ENCODE measurements around the gene ARFGEF3. TPM values are rescaled to one million over a fixed set of nuclear protein-coding genes. Genes with fewer than 3 reads are reported as not detected.

Gene ARFGEF3
- total and polyA plus RNA-seq, 4 donors, result 4.7 to 28.1 (median 14.0) TPM

DNA sequence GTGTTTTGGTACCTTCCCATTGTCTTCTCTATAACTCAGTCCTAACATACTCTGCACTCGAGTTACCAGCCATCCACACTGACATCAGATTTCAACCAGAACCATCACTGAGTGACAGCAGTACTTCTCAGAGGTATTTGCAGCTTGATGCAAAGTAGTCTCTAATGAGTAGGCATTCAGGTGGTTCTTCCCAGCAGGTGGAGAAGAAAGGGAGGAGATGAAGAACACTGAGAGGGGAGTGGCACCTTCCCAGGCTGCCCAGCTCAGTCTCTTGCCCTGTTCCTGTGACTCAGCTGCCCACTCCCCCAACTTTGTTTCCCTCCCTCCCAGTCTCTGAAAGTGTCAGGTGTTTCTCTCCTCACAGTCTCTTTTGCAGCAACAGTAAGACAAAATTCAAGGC lies 177.3 kb downstream of the ARFGEF3 start:
- 84 to 89% methylated on average over 1 of the region's 1 CpG for WGBS, 2 donors
- no peak for DNase-seq
- no peak overlapping the region for H3K27ac ChIP-seq (ENCODE audit: low read depth in 1 of 2, low read length in 1 of 2)
- no peak overlapping the region for H3K9ac ChIP-seq (ENCODE audit: insufficient read depth in 1 of 2, low read length in 2 of 2)
- no peak overlapping the region for H3K4me3 ChIP-seq
- TF ChIP-seq, protein P1, sequence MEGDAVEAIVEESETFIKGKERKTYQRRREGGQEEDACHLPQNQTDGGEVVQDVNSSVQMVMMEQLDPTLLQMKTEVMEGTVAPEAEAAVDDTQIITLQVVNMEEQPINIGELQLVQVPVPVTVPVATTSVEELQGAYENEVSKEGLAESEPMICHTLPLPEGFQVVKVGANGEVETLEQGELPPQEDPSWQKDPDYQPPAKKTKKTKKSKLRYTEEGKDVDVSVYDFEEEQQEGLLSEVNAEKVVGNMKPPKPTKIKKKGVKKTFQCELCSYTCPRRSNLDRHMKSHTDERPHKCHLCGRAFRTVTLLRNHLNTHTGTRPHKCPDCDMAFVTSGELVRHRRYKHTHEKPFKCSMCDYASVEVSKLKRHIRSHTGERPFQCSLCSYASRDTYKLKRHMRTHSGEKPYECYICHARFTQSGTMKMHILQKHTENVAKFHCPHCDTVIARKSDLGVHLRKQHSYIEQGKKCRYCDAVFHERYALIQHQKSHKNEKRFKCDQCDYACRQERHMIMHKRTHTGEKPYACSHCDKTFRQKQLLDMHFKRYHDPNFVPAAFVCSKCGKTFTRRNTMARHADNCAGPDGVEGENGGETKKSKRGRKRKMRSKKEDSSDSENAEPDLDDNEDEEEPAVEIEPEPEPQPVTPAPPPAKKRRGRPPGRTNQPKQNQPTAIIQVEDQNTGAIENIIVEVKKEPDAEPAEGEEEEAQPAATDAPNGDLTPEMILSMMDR (IDR thresholded peaks at IDR 0.05; ENCODE audit: control extremely low read depth, extremely low read depth), result no peak
- H3K9me3 ChIP-seq (ENCODE audit: control insufficient read depth in 4 of 4, insufficient read depth in 3 of 4, low read length in 3 of 4), result no peaks in the 10 kb centered on the region
- peaks cover 0 to 9% (median 0%) of the 10 kb centered on the region in 4 donors for H3K36me3 ChIP-seq (ENCODE audit: control insufficient read depth in 4 of 4, insufficient read depth in 4 of 4, low read length in 4 of 4)
- no peak for ATAC-seq (ENCODE audit: insufficient read depth, low FRiP score)
- no peaks in the 10 kb centered on the region for H3K27me3 ChIP-seq (ENCODE audit: control insufficient read depth in 3 of 3, insufficient read depth in 3 of 3, low read length in 2 of 3)
- no peaks in the 10 kb centered on the region for H3K4me1 ChIP-seq (ENCODE audit: control insufficient read depth in 5 of 5, insufficient read depth in 5 of 5, low read length in 5 of 5)

DNA sequence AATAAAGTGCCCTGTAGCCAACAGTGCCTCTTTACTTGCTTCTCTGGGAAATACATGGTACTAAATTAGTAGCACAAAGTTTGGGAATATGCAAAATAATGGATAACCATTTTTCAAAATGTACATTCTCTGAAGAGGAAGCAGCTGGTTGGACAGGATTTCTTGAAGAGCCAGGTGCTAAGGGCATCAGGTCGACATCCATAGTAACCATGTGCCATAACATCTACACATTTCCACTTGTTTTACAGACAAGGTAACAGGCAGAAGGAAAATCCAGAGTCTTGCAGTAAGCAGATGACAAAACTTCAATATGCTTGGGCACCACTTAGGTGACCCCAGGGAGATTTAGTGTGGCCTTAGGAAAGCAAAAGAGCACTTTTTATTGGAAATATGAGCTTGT lies 179.4 kb downstream of the ARFGEF3 start:
- Histone ChIP-seq H3K27me3 (ENCODE audit: control insufficient read depth in 3 of 3, insufficient read depth in 3 of 3, low read length in 2 of 3) (no peaks in the 10 kb centered on the region), H3K36me3 (ENCODE audit: control insufficient read depth in 4 of 4, insufficient read depth in 4 of 4, low read length in 4 of 4) (peaks cover 0 to 2% (median 0%) of the 10 kb centered on the region in 4 donors), H3K27ac (ENCODE audit: low read depth in 1 of 2, low read length in 1 of 2) (no peak overlapping the region), H3K9me3 (ENCODE audit: control insufficient read depth in 4 of 4, insufficient read depth in 3 of 4, low read length in 3 of 4) (no peaks in the 10 kb centered on the region), H3K9ac (ENCODE audit: insufficient read depth in 1 of 2, low read length in 2 of 2) (no peak overlapping the region), H3K4me1 (ENCODE audit: control insufficient read depth in 5 of 5, insufficient read depth in 5 of 5, low read length in 5 of 5) (no peaks in the 10 kb centered on the region), H3K4me3 (no peak overlapping the region)
- TF ChIP-seq, protein P1 (IDR thresholded peaks at IDR 0.05; ENCODE audit: control extremely low read depth, extremely low read depth), result no peak
- ATAC-seq (ENCODE audit: insufficient read depth, low FRiP score) (no peak), DNase-seq (no peak)
- WGBS, 2 donors, result 71 to 83% methylated on average over 1 of the region's 1 CpG

DNA sequence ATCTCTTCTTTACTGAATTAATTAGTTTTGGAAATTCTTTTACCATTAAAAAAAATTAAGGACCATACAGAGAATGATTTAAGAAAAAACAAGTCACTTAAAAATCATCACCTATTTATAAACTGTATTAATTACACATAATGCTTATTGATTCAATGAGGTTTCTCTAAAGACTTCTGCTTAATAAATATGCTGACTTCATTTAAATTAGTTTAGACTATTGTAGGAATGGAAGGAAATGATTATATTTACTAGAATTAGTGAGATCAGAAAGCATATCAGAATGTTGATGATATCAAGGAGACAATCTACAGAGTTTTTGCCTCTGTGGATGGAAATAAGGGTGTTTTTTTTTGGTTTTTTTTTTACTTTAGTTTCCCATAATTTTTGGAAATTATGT lies 181.4 kb downstream of the ARFGEF3 start:
- H3K36me3 ChIP-seq (ENCODE audit: control insufficient read depth in 4 of 4, insufficient read depth in 4 of 4, low read length in 4 of 4), result no peaks in the 10 kb centered on the region
- ATAC-seq (ENCODE audit: insufficient read depth, low FRiP score) (no peak), DNase-seq (no peak)
- H3K27ac ChIP-seq (ENCODE audit: low read depth in 1 of 2, low read length in 1 of 2), result no peak overlapping the region
- no peaks in the 10 kb centered on the region for H3K27me3 ChIP-seq (ENCODE audit: control insufficient read depth in 3 of 3, insufficient read depth in 3 of 3, low read length in 2 of 3)
- no peaks in the 10 kb centered on the region for H3K9me3 ChIP-seq (ENCODE audit: control insufficient read depth in 4 of 4, insufficient read depth in 3 of 4, low read length in 3 of 4)
- peaks cover 0 to 2% (median 0%) of the 10 kb centered on the region in 5 donors for H3K4me1 ChIP-seq (ENCODE audit: control insufficient read depth in 5 of 5, insufficient read depth in 5 of 5, low read length in 5 of 5)
- no peak overlapping the region for H3K4me3 ChIP-seq
- no peak overlapping the region for H3K9ac ChIP-seq (ENCODE audit: insufficient read depth in 1 of 2, low read length in 2 of 2)
- TF ChIP-seq, protein P1 (IDR thresholded peaks at IDR 0.05; ENCODE audit: control extremely low read depth, extremely low read depth), result no peak

DNA sequence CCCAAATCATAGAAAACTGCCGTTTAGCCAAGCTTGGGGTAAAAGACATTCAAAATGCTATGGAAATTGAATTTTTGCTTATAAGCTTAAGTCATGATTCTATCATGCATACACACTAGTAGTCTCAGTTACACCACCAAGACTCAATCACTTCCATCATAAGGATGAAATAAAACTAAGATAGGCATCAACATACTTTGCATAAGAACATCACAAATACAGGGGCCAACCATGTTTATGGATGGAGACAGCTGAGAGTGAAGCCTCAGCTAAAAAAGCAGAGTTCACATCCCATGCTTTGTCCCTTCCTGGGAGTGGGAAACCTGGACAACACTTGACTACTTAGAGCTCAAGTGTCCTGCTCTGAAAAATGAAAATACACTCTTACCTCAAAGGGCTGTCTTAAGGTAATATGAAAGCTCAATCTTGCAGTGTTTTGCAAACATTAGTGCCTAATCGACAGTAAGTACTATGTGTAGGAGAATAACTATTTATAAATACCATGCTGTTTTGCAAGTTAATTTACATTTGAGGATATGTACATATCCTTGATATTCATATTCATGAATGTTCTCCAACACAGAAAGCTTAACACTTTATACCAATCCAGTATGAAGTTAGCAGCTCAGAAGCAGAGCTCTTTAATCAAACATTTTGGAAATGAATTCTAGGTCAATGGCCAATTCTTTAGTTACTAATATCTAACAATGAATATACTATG lies 184.0 kb downstream of the ARFGEF3 start:
- 73 to 86% methylated on average over 2 of the region's 2 CpGs for WGBS, 2 donors
- no peak for ATAC-seq (ENCODE audit: insufficient read depth, low FRiP score)

More for the DNA sequence above, 184.0 kb downstream of the ARFGEF3 start:
- TF ChIP-seq, protein P1 (IDR thresholded peaks at IDR 0.05; ENCODE audit: control extremely low read depth, extremely low read depth), result no peak
- H3K36me3 ChIP-seq (ENCODE audit: control insufficient read depth in 4 of 4, insufficient read depth in 4 of 4, low read length in 4 of 4), result no peaks in the 10 kb centered on the region
- H3K27ac ChIP-seq (ENCODE audit: low read depth in 1 of 2, low read length in 1 of 2), result no peak overlapping the region
- H3K4me3 ChIP-seq, result no peak overlapping the region
- H3K4me1 ChIP-seq (ENCODE audit: control insufficient read depth in 5 of 5, insufficient read depth in 5 of 5, low read length in 5 of 5), result peaks cover 0 to 4% (median 0%) of the 10 kb centered on the region in 5 donors
- H3K27me3 ChIP-seq (ENCODE audit: control insufficient read depth in 3 of 3, insufficient read depth in 3 of 3, low read length in 2 of 3), result no peaks in the 10 kb centered on the region
- H3K9ac ChIP-seq (ENCODE audit: insufficient read depth in 1 of 2, low read length in 2 of 2), result no peak overlapping the region
- no peaks in the 10 kb centered on the region for H3K9me3 ChIP-seq (ENCODE audit: control insufficient read depth in 4 of 4, insufficient read depth in 3 of 4, low read length in 3 of 4)
- DNase-seq, result no peak

Data from lung (tissue), 12 donors.